K562 (cell line): ENCODE data around the gene CDH1. TPM values are rescaled to one million over a fixed set of nuclear protein-coding genes. Genes with fewer than 3 reads are reported as not detected.

Experiments
- ATAC-seq: fragments of 200-7000 bp; cut with Tn5 transposase; 3 replicates; pipeline ENCODE4 v1.9.1; 2020; ENCODE audit warnings: moderate library complexity
- BruUV-seq: library from RNA; stranded (reverse); fragments of 400-500 nt; replicated peaks from 2 replicates; lab custom pipeline; 2021; lab: Mats Ljungman, UMichigan
- CTCF ChIA-PET: fragments of 300-600 bp; formaldehyde crosslinking; extraction: SDS; loops from one replicate; lab custom pipeline; 2021; ENCODE audit warnings: low intra/inter-chr PET ratio; lab: Yijun Ruan, JAX
- POLR2A ChIA-PET: fragments of 300-600, 350-650 bp; sonication (Branson Sonifier 250); formaldehyde crosslinking; extraction: SDS; loops from one replicate; lab custom pipeline; 2021; ENCODE audit warnings: antibody characterized with exemption, inconsistent platforms; lab: Yijun Ruan, JAX
- DNase-seq, 4 experiments: peaks; one replicate each; pipeline versions ENCODE4 v3.0.0 to v3.0.0-alpha.2; 2011 to 2018; ENCODE audit warnings: low spot score in 3 of 4, mixed read lengths in 3 of 4; ENCODE audit errors: extremely low read depth in 1 of 4
- FAIRE-seq: peaks from 2 replicates; lab custom pipeline; 2011; peaks lifted over from hg19 to GRCh38; lab: Jason Lieb, UNC
- H2AFZ ChIP-seq: 2 replicates; pipeline ENCODE4 v1.6.0; 2011; ENCODE audit warnings: low read depth, low read length, control low read depth, inconsistent platforms
- H3K27ac ChIP-seq: fragments of 200-600 bp; 3 replicates; pipeline ENCODE4 v1.8.0; 2011; ENCODE audit warnings: low read depth, mild to moderate bottlenecking, control low read depth, inconsistent platforms, low read length, moderate library complexity, mixed read lengths; ENCODE audit errors: extremely low read depth
- H3K27me3 ChIP-seq, 2 experiments: fragments of 300-600 bp in 1 of 2; 2 replicates in 1 of 2; 3 replicates in 1 of 2; pipeline versions ENCODE4 v1.6.0 to v1.8.0; 2011; ENCODE audit warnings: inconsistent platforms in 2 of 2, low read length in 2 of 2, mild to moderate bottlenecking in 1 of 2, mixed read lengths in 1 of 2, moderate library complexity in 1 of 2; ENCODE audit not compliant: control insufficient read depth in 2 of 2, insufficient read depth in 2 of 2
- H3K36me3 ChIP-seq: fragments of 300-600 bp; 3 replicates; pipeline ENCODE4 v1.8.0; 2011; ENCODE audit warnings: mild to moderate bottlenecking, low read length, inconsistent platforms; ENCODE audit not compliant: control insufficient read depth, insufficient read depth
- H3K4me1 ChIP-seq, 2 experiments: fragments of 200-600 bp in 1 of 2; replicated peaks in 1 of 2; 2 replicates in 1 of 2; 3 replicates in 1 of 2; pipeline versions ENCODE4 v1.5.1 to v1.8.0; 2011; ENCODE audit warnings: inconsistent platforms in 2 of 2, low read length in 2 of 2, mild to moderate bottlenecking in 1 of 2, mixed read lengths in 1 of 2, moderate library complexity in 1 of 2; ENCODE audit not compliant: control insufficient read depth in 2 of 2, insufficient read depth in 2 of 2
- H3K4me2 ChIP-seq: 2 replicates; pipeline ENCODE4 v1.6.1; 2011; ENCODE audit warnings: low read length, control low read depth, inconsistent platforms, mixed read lengths; ENCODE audit not compliant: insufficient read depth
- H3K4me3 ChIP-seq: fragments of 200-600 bp; sonication (generic), shearing (Covaris generic); 2 replicates; pipeline ENCODE4 v1.5.1; 2016; ENCODE audit warnings: control low read depth, inconsistent platforms
- H3K79me2 ChIP-seq: fragments of 200-600 bp; 3 replicates; pipeline ENCODE4 v1.8.0; 2011; ENCODE audit warnings: low read length, inconsistent platforms; ENCODE audit not compliant: control insufficient read depth, insufficient read depth
- H3K9ac ChIP-seq, 2 experiments: 2 replicates each; pipeline versions ENCODE4 v1.6.0 to v1.6.1; 2011; ENCODE audit warnings: low read depth in 2 of 2, low read length in 2 of 2, control low read depth in 1 of 2, inconsistent platforms in 1 of 2, mild to moderate bottlenecking in 1 of 2, mixed read lengths in 1 of 2; ENCODE audit not compliant: insufficient read depth in 1 of 2
- H3K9me1 ChIP-seq: one replicate; pipeline ENCODE4 v1.6.0; 2011; ENCODE audit warnings: inconsistent platforms, mild to moderate bottlenecking, low read length, moderate library complexity; ENCODE audit not compliant: control insufficient read depth, insufficient read depth
- H3K9me3 ChIP-seq: replicated peaks from 2 replicates; pipeline ENCODE4 v1.5.1; 2011; ENCODE audit warnings: low read depth, low read length, inconsistent platforms; ENCODE audit not compliant: control insufficient read depth, insufficient read depth
- H4K20me1 ChIP-seq: replicated peaks from 2 replicates; pipeline ENCODE4 v1.6.1; 2011; ENCODE audit warnings: low read length, inconsistent platforms, mixed read lengths; ENCODE audit not compliant: control insufficient read depth, insufficient read depth
- E2F3 ChIP-seq: fragments of 250-450 bp; sonication (Bioruptor Pico); IDR thresholded peaks from 2 replicates; pipeline ENCODE4 v1.4.0; 2020; ENCODE audit warnings: mild to moderate bottlenecking
- MCM3 ChIP-seq: fragments of 450-650 bp; IDR thresholded peaks from 2 replicates; pipeline ENCODE4 v1.6.1; 2016
- OTX1 ChIP-seq: fragments of 450-650 bp; formaldehyde crosslinking; IDR thresholded peaks from 2 replicates; pipeline ENCODE4 v1.4.0; 2022; ENCODE audit warnings: mild to moderate bottlenecking
- PHB2 ChIP-seq: fragments of 450-650 bp; IDR thresholded peaks from 2 replicates; pipeline ENCODE4 v1.6.1; 2017; ENCODE audit warnings: low read depth
- POLR3G ChIP-seq: IDR thresholded peaks from 2 replicates; pipeline ENCODE4 v1.6.1; 2011; ENCODE audit not compliant: insufficient read length, insufficient replicate concordance; ENCODE audit errors: extremely low read depth
- SRF ChIP-seq, 2 experiments: fragments of 250-450, 450-650 bp in 1 of 2; sonication (Bioruptor Pico) in 1 of 2; sonication (generic) in 1 of 2; formaldehyde crosslinking; IDR thresholded peaks; 2 replicates each; pipeline versions ENCODE4 v1.5.0 to v1.5.1; 2020 to 2022; ENCODE audit warnings: mild to moderate bottlenecking in 1 of 2, missing genetic modification reagents in 1 of 2
- TRIM24 ChIP-seq, 2 experiments: fragments of 450-650 bp; IDR thresholded peaks; 2 replicates each; pipeline ENCODE4 v1.6.1; 2016
- USF2 ChIP-seq: sonication (generic); formaldehyde crosslinking; IDR thresholded peaks from 2 replicates; pipeline ENCODE4 v1.5.0; 2020; ENCODE audit warnings: missing genetic modification reagents
- ZNF133 ChIP-seq: fragments of 250-450 bp; sonication (Bioruptor Pico); IDR thresholded peaks from 2 replicates; pipeline ENCODE4 v1.4.0; 2020; ENCODE audit warnings: mild to moderate bottlenecking
- ZNF717 ChIP-seq: fragments of 250-450 bp; sonication (Bioruptor Pico); IDR thresholded peaks from 2 replicates; pipeline ENCODE4 v1.5.0; 2021
- WGBS: fragments of 100-300 bp; shearing (Covaris generic); methylation state at CpG from one replicate; pipeline ENCODE4 v1.1.6; 2016; ENCODE audit warnings: low coverage, mixed read lengths; ENCODE audit not compliant: insufficient coverage; ENCODE audit errors: missing lambda C conversion rate; 5-methylcytosine and 5-hydroxymethylcytosine counted together
- in situ Hi-C: fragments of 300-500 bp; cut with MboI; formaldehyde crosslinking; loops from 4 replicates; pipeline ENCODE4 v1.15.0; 2018; ENCODE audit warnings: inconsistent platforms, mixed read lengths
- intact Hi-C: fragments of 100-400 bp; cut with micrococcal nuclease; formaldehyde crosslinking; loops from 2 replicates; pipeline ENCODE4 v1.14.2; 2022
- polyA plus RNA-seq, 8 experiments: library from polyadenylated mRNA; depleted of rRNA in 4 of 8; stranded (reverse) in 5 of 8; unstranded in 3 of 8; fragments of >200 nt; fragmentation: Nextera tagmentation in 2 of 8; fragmentation: Illumina TruSeq in 1 of 8; extraction: Ambion mirVana in 2 of 8; extraction: Trizol in 1 of 8; gene quantifications; 2 replicates each; pipeline versions ENCODE4 v1.2.1 to v1.2.3, GENCODE V29; 2011 to 2014; ENCODE audit warnings: inconsistent platforms in 1 of 8, missing spikeins in 1 of 8
- total RNA-seq, 7 experiments: library from RNA; depleted of rRNA in 6 of 7; stranded (reverse); fragments of >200 nt in 6 of 7; fragmentation: Illumina TruSeq in 2 of 7; extraction: Trizol in 2 of 7; gene quantifications; 2 replicates each; pipeline versions ENCODE4 v1.2.1 to v1.2.3, GENCODE V29; 2011 to 2021; ENCODE audit warnings: low replicate concordance in 1 of 7
- TF ChIP-seq, protein P1 (sequence below), 2 experiments: fragments of 450-650 bp; IDR thresholded peaks; 2 replicates each; pipeline ENCODE4 v1.6.1; 2016

The CDH1 gene
- total and polyA plus RNA-seq, 9 of the 15 experiments (the other 6 are each of a cell fraction or from before 2014, with no cell fraction given): 0.01 to 0.69 TPM; not detected in 7

- no peak for TF ChIP-seq SRF (CRISPR knock-in tag; IDR thresholded peaks at IDR 0.05)
These were observed 2.3 kb upstream of the CDH1 start (continued) for GRCh38 chr16:68734782-68735181.

- TF ChIP-seq PHB2: no peak
- no peak for TF ChIP-seq MCM3
- TF ChIP-seq ZNF717 (CRISPR knock-in tag): no peak
- no peak for TF ChIP-seq USF2 (CRISPR knock-in tag)
- no peak for TF ChIP-seq TRIM24 (IDR thresholded peaks at IDR 0.05)
- TF ChIP-seq, protein P1, sequence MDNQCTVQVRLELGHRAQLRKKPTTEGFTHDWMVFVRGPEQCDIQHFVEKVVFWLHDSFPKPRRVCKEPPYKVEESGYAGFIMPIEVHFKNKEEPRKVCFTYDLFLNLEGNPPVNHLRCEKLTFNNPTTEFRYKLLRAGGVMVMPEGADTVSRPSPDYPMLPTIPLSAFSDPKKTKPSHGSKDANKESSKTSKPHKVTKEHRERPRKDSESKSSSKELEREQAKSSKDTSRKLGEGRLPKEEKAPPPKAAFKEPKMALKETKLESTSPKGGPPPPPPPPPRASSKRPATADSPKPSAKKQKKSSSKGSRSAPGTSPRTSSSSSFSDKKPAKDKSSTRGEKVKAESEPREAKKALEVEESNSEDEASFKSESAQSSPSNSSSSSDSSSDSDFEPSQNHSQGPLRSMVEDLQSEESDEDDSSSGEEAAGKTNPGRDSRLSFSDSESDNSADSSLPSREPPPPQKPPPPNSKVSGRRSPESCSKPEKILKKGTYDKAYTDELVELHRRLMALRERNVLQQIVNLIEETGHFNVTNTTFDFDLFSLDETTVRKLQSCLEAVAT (IDR thresholded peaks at IDR 0.05): no peak
- no peak for TF ChIP-seq POLR3G
- TF ChIP-seq ZNF133: no peak
- no peak for TF ChIP-seq OTX1 (CRISPR knock-in tag)
- no peak for TF ChIP-seq E2F3
- ChIA-PET POLR2A (interaction anchor here (1.3 kb wide), 1 partner anchor 10 kb away, joined by 8 read pairs; no protein-coding TSS in a partner anchor), CTCF (no interaction called here)
- Histone ChIP-seq H3K9me1 (no peaks in the 10 kb centered on the region), H3K9ac (no peak overlapping the region), H3K27ac (no peak overlapping the region), H4K20me1 (no peaks in the 10 kb centered on the region), H3K79me2 (no peaks in the 10 kb centered on the region), H3K4me3 (no peak overlapping the region), H3K9me3 (no peaks in the 10 kb centered on the region), H3K36me3 (no peaks in the 10 kb centered on the region), H3K4me2 (no peak overlapping the region), H3K4me1 (peaks cover 41 to 43% of the 10 kb centered on the region in 2 experiments), H2AFZ (no peak overlapping the region), H3K27me3 (no peaks in the 10 kb centered on the region)
- BruUV-seq: no TSS peak
- FAIRE-seq: no peak
- intact Hi-C loops: no loop called here
- no peak for DNase-seq
- in situ Hi-C loops: no loop called here
- WGBS: 82% methylated on average over 9 of the region's 12 CpGs
- no peak for ATAC-seq
These were observed 531 bp upstream of the CDH1 start for GRCh38 chr16:68736561-68736960.
